ENCODE data around the gene TUBA4A.
"Not testable (repeated sequence)": the region's sequence is repeated elsewhere in the genome, so short reads cannot be mapped to it uniquely, and the experiment has no call there.

TUBA4A gene

GRCh38 chr2:219205981-219206327, 47.8 kb downstream of the TUBA4A start:
- H3K4me1 Mint-ChIP-seq: peaks cover 36% of the 10 kb centered on the region
- peak overlapping the region; percentile 90 for H3K4me3 Mint-ChIP-seq
- no peaks in the 10 kb centered on the region for H3K9me3 Mint-ChIP-seq
- H3K36me3 Mint-ChIP-seq: peaks cover 3% of the 10 kb centered on the region
- H3K27ac Mint-ChIP-seq: peak overlapping the region; percentile 96
- no peaks in the 10 kb centered on the region for H3K27me3 Mint-ChIP-seq

- H3K36me3 Mint-ChIP-seq: peaks cover 3% of the 10 kb centered on the region
- peak overlapping the region; percentile 35 for H3K27ac Mint-ChIP-seq
- H3K4me1 Mint-ChIP-seq: peaks cover 37% of the 10 kb centered on the region
- H3K4me3 Mint-ChIP-seq: no peak overlapping the region
- no peaks in the 10 kb centered on the region for H3K27me3 Mint-ChIP-seq
- no peaks in the 10 kb centered on the region for H3K9me3 Mint-ChIP-seq
Observed at GRCh38 chr2:219205165-219205538, 48.6 kb downstream of the TUBA4A start.

DNA sequence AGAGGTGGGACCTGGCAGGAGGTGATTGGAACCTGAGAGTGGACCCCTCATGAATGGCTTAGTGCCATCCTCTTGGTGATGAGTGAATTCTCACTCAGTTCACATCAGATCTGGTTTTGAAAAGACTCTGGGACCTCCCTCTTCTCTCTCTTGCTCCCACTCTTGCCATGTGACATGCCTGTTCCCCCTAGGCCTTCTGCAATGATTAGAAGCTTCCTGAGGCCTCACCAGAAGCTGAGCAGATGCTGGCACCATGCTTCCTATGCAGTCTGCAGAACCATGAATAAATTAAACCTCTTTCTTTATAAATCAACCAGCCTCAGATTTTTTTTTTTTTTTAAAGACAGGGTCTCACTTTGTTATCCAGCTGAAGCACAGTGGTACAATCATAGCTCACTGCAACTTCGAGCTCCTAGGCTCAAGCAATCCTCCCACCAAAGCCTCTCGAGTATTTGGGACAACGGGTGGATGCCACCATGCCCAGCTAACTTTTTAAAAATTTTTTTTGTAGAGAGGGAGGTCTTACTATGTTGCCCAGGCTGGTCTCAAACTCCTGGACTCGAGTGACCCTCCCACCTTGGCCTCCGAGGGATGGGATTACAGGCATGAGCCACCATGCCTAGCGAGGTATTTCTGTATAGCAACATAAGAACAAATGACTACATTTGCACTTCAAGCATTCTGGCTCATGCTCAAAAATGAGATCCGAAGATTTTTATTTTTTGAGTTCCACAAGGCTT, 49.1 kb downstream of the TUBA4A start:
- Mint-ChIP-seq H3K27me3 (no peaks in the 10 kb centered on the region), H3K36me3 (peaks cover 3% of the 10 kb centered on the region), H3K4me3 (no peak overlapping the region), H3K4me1 (peaks cover 33% of the 10 kb centered on the region), H3K27ac (no peak overlapping the region), H3K9me3 (no peaks in the 10 kb centered on the region)

DNA sequence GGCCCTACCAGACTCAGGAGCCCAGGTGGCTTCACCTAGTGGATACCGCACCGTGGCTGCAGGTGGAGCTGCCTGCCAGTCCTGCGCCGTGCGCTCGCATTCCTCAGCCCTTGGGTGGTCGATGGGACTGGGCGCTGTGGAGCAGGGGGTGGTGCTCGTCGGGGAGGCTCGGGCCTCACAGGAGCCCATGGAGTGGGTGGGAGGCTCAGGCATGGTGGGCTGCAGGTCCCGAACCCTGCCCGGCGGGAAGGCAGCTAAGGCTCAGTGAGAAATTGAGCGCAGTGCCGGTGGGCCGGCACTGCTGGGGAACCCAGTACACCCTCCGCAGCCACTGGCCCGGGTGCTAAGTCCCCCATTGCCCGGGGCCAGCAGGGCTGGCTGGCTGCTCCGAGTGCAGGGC, 52.4 kb downstream of the TUBA4A start:
- H3K27me3 Mint-ChIP-seq, H3K4me3 Mint-ChIP-seq, H3K9me3 Mint-ChIP-seq, H3K36me3 Mint-ChIP-seq, H3K27ac Mint-ChIP-seq: not testable (repeated sequence)
- H3K4me1 Mint-ChIP-seq: peaks cover 15% of the 10 kb centered on the region

- not testable (repeated sequence) for H3K36me3 Mint-ChIP-seq, H3K9me3 Mint-ChIP-seq, H3K27me3 Mint-ChIP-seq
- H3K27ac Mint-ChIP-seq: peak overlapping the region; percentile 79
- peak overlapping the region; percentile 82 for H3K4me3 Mint-ChIP-seq
- H3K4me1 Mint-ChIP-seq: peaks cover 11% of the 10 kb centered on the region
Observed at GRCh38 chr2:219200502-219201326, 53.0 kb downstream of the TUBA4A start.

Data from activated naive CD4-positive, alpha-beta T cell treated with anti-CD3 and anti-CD28 coated beads, Interleukin-2, amount 50 U/mL, for 24 hours (primary cell).